SK-N-SH treated with all-trans-retinoic acid at 6 μM for 48 hours (cell line): ENCODE results near the gene NCAPG2.

ENCODE experiments used
- ARNTL ChIP-seq: fragments of 450-650 bp; formaldehyde crosslinking; IDR thresholded peaks from 2 replicates; pipeline ENCODE4 v1.5.0; 2020; ENCODE audit warnings: low read depth, mild to moderate bottlenecking, moderate library complexity, borderline replicate concordance
- BACH2 ChIP-seq: fragments of 250-450 bp; sonication (Bioruptor Pico); IDR thresholded peaks from 2 replicates; pipeline ENCODE4 v1.9.0; 2021; ENCODE audit warnings: mild to moderate bottlenecking, borderline replicate concordance
- ESRRG ChIP-seq: fragments of 250-450 bp; sonication (Bioruptor Pico); IDR thresholded peaks from 2 replicates; pipeline ENCODE4 v1.6.1; 2021; ENCODE audit warnings: mild to moderate bottlenecking
- RARB ChIP-seq: fragments of 250-450 bp; sonication (Bioruptor Pico); IDR thresholded peaks from 2 replicates; pipeline ENCODE4 v1.8.0; 2021; ENCODE audit warnings: mild to moderate bottlenecking, moderate library complexity
- ZFP3 ChIP-seq: fragments of 250-450 bp; sonication (Bioruptor Pico); IDR thresholded peaks from 2 replicates; pipeline ENCODE4 v1.5.0; 2020; ENCODE audit warnings: mild to moderate bottlenecking, moderate library complexity
- ZFP30 ChIP-seq: fragments of 450-650 bp; formaldehyde crosslinking; IDR thresholded peaks from 2 replicates; pipeline ENCODE4 v1.5.0; 2022; ENCODE audit warnings: mild to moderate bottlenecking, moderate library complexity
- ZNF565 ChIP-seq: fragments of 450-650 bp; formaldehyde crosslinking; conservative IDR thresholded peaks from 2 replicates; pipeline ENCODE4 v1.5.0; 2020; ENCODE audit warnings: low read depth, mild to moderate bottlenecking, moderate library complexity
- TF ChIP-seq, protein P1 (sequence below): fragments of 250-450 bp; sonication (Bioruptor Pico); IDR thresholded peaks from 2 replicates; pipeline ENCODE4 v1.8.0; 2020; ENCODE audit warnings: mild to moderate bottlenecking, moderate library complexity, borderline replicate concordance
- TF ChIP-seq, protein P2 (sequence below): fragments of 250-450 bp; sonication (Bioruptor Pico); IDR thresholded peaks from 2 replicates; pipeline ENCODE4 v1.5.1; 2020; ENCODE audit warnings: low read depth, mild to moderate bottlenecking, moderate library complexity
- TF ChIP-seq, protein P3 (sequence below): fragments of 250-450 bp; sonication (Bioruptor Pico); IDR thresholded peaks from 2 replicates; pipeline ENCODE4 v1.8.0; 2021; ENCODE audit warnings: low read depth, mild to moderate bottlenecking, moderate library complexity, borderline replicate concordance

DNA sequence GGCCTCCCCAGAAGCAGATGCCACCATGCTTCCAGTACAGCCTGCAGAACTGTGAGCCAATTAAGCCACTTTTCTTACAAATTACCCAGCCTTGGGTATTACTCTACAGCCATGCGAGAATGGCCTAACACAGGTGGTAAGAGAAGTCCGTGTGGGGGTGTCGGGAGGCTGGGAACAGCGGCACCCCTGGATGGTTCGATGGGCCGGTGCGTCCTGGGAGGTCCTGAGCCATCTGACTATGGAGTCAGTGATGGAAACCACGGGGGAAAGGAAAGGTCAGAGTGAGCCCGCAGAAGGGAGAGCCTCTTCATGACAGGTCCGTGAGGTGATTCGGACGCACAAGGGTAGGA is 114.4 kb downstream of the NCAPG2 start:
- TF ChIP-seq, protein P1, sequence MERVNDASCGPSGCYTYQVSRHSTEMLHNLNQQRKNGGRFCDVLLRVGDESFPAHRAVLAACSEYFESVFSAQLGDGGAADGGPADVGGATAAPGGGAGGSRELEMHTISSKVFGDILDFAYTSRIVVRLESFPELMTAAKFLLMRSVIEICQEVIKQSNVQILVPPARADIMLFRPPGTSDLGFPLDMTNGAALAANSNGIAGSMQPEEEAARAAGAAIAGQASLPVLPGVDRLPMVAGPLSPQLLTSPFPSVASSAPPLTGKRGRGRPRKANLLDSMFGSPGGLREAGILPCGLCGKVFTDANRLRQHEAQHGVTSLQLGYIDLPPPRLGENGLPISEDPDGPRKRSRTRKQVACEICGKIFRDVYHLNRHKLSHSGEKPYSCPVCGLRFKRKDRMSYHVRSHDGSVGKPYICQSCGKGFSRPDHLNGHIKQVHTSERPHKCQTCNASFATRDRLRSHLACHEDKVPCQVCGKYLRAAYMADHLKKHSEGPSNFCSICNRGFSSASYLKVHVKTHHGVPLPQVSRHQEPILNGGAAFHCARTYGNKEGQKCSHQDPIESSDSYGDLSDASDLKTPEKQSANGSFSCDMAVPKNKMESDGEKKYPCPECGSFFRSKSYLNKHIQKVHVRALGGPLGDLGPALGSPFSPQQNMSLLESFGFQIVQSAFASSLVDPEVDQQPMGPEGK (CRISPR knock-in tag) = no peak
- TF ChIP-seq RARB (CRISPR knock-in tag) = no peak
- TF ChIP-seq BACH2 (CRISPR knock-in tag) = no peak
- TF ChIP-seq, protein P2, sequence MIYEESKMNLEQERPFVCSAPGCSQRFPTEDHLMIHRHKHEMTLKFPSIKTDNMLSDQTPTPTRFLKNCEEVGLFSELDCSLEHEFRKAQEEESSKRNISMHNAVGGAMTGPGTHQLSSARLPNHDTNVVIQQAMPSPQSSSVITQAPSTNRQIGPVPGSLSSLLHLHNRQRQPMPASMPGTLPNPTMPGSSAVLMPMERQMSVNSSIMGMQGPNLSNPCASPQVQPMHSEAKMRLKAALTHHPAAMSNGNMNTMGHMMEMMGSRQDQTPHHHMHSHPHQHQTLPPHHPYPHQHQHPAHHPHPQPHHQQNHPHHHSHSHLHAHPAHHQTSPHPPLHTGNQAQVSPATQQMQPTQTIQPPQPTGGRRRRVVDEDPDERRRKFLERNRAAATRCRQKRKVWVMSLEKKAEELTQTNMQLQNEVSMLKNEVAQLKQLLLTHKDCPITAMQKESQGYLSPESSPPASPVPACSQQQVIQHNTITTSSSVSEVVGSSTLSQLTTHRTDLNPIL = no peak
- TF ChIP-seq ZFP3 (CRISPR knock-in tag) = no peak
- TF ChIP-seq ARNTL (CRISPR knock-in tag) = no peak
- no peak for TF ChIP-seq ESRRG (CRISPR knock-in tag)
- no peak for TF ChIP-seq ZNF565 (CRISPR knock-in tag)
- TF ChIP-seq, protein P3, sequence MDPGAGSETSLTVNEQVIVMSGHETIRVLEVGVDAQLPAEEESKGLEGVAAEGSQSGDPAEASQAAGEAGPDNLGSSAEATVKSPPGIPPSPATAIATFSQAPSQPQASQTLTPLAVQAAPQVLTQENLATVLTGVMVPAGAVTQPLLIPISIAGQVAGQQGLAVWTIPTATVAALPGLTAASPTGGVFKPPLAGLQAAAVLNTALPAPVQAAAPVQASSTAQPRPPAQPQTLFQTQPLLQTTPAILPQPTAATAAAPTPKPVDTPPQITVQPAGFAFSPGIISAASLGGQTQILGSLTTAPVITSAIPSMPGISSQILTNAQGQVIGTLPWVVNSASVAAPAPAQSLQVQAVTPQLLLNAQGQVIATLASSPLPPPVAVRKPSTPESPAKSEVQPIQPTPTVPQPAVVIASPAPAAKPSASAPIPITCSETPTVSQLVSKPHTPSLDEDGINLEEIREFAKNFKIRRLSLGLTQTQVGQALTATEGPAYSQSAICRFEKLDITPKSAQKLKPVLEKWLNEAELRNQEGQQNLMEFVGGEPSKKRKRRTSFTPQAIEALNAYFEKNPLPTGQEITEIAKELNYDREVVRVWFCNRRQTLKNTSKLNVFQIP (CRISPR knock-in tag) = no peak
- TF ChIP-seq ZFP30 (CRISPR knock-in tag) = no peak
